Measurements from ENCODE around the gene CDKN1C.

GRCh38 chr11:2913776-2914175, 28.2 kb upstream of the CDKN1C start:
- TF ChIP-seq, protein P1, sequence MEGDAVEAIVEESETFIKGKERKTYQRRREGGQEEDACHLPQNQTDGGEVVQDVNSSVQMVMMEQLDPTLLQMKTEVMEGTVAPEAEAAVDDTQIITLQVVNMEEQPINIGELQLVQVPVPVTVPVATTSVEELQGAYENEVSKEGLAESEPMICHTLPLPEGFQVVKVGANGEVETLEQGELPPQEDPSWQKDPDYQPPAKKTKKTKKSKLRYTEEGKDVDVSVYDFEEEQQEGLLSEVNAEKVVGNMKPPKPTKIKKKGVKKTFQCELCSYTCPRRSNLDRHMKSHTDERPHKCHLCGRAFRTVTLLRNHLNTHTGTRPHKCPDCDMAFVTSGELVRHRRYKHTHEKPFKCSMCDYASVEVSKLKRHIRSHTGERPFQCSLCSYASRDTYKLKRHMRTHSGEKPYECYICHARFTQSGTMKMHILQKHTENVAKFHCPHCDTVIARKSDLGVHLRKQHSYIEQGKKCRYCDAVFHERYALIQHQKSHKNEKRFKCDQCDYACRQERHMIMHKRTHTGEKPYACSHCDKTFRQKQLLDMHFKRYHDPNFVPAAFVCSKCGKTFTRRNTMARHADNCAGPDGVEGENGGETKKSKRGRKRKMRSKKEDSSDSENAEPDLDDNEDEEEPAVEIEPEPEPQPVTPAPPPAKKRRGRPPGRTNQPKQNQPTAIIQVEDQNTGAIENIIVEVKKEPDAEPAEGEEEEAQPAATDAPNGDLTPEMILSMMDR (IDR thresholded peaks at IDR 0.05), result no peak
- TF ChIP-seq POLR2A (IDR thresholded peaks at IDR 0.05), result no peak
- no peak for TF ChIP-seq POLR2AphosphoS5 (IDR thresholded peaks at IDR 0.05; ENCODE audit: insufficient read depth in 1 of 2, low read depth in 1 of 2)
